Inflammatory macrophage (primary cell): ENCODE results near the gene LASP1.
"Not testable (repeated sequence)": the region's sequence is repeated elsewhere in the genome, so short reads cannot be mapped to it uniquely, and the experiment has no call there.

Source experiments
- DNase-seq, 2 donors: peaks; one replicate each; pipeline ENCODE4 v3.0.0-alpha.2; 2020 to 2022

The LASP1 gene

GRCh38 chr17:38940404-38940803 lies 70.5 kb downstream of the LASP1 start:
- DNase-seq = no peak

GRCh38 chr17:38942696-38943334 lies 73.0 kb downstream of the LASP1 start:
- no peak for DNase-seq

DNA sequence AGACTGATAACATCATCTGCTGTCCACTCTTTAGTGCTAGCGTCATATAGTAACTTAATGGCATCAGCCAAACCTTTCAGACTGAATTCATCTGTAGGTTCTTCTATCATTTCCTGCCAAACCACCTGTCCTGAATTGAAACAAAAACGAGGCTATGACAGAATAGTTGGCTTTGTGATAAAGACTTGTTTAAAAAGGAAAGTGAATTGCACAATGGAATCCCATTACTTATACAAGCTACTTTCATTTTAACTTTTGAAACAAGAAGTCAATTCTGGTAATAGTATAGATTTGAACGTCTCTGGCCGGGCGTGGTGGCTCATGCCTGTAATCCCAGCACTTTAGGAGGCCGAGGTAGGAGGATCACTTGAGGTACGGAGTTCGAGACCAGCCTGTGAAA lies 73.7 kb downstream of the LASP1 start:
- DNase-seq = no peak

GRCh38 chr17:38947189-38947588 lies 77.3 kb downstream of the LASP1 start:
- DNase-seq = no peak

GRCh38 chr17:38953800-38954199 lies 83.9 kb downstream of the LASP1 start:
- not testable (repeated sequence) for DNase-seq

DNA sequence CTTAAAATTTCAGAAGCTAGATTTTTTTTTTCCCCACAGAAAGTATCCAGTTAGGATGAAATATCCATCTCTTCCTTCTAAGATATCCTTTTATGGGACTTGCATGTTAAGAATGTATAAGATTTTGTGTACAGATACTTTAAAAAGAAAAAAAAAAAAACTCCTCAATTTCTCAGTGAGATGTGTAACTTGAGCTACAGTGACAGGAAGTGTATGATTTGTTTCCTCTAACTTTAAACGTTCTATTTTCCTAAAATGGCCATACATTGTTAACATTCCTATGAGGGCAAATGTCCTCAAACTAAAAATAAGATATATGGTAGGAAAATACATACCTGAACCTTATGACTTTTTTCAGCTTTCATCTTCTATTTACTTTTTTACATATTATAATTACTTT lies 88.5 kb downstream of the LASP1 start:
- no peak for DNase-seq

GRCh38 chr17:38958756-38959155 lies 88.9 kb downstream of the LASP1 start:
- no peak for DNase-seq

GRCh38 chr17:38959508-38959907 lies 89.7 kb downstream of the LASP1 start:
- DNase-seq = no peak

DNA sequence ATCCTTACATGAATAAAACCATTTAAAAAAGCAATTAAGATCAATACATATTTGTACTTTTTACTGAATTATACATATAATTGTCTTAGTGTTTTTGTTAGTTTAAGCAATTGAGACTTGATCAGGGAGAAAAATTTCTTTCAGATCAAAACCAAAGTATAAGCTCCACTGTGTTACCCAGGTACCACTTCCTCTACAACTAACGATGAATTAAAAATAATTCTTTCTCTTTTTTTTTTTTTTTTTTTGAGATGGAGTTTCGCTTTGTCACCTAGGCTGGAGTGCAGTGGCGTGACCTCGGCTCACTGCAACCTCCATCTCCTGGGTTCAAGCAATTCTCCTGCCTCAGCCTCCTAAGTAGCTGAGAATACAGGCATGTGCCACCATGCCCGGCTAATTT lies 90.5 kb downstream of the LASP1 start:
- DNase-seq = no peak

- DNase-seq = no peak
These were observed 91.6 kb downstream of the LASP1 start for GRCh38 chr17:38961413-38961812.

- peak; percentile 79 to 91 for DNase-seq
These were observed 97.5 kb downstream of the LASP1 start, which contains the start of gene FBXO47 for GRCh38 chr17:38967290-38967738. FBXO47 (minus strand) TSS chr17:38967403; CDS start chr17:38963025, 4,378 bp downstream.

GRCh38 chr17:38969281-38969680 lies 99.4 kb downstream of the LASP1 start:
- no peak for DNase-seq

DNA sequence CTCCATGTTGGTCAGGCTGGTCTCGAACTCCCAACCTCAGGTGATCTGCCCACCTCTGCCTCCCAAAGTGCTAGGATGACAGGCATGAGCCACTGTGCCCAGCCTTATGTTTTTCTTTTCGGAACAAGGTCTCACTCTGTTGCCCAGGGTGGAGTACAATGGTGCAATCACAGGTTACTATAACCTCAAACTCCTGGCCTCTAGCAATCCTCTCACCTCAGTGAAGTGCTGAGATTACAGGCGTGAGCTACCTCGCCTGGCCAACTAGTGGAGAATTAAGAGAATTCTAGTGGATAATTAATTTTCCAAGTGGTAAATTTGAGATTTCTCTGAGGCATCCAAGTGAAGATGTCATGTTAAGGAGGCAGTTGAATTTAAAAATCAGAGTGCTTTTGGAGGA lies 100.3 kb downstream of the LASP1 start:
- no peak for DNase-seq

GRCh38 chr17:38970804-38971203 lies 100.9 kb downstream of the LASP1 start:
- no peak for DNase-seq
